ENCODE results near the gene GPX3.

The GPX3 gene

GRCh38 chr5:151062405-151063141 lies 42.2 kb downstream of the GPX3 start:
- H3K27me3 ChIP-seq (replicated peaks; ENCODE audit: control insufficient read depth, insufficient read depth, low read length): no peaks in the 10 kb centered on the region
- DNase-seq (ENCODE audit: low read depth): no peak
- H3K9ac ChIP-seq (ENCODE audit: low read length): peak overlapping the region; percentile 39
- peak overlapping the region; percentile 8 for H3K4me3 ChIP-seq (ENCODE audit: low read length)
- H3K9me3 ChIP-seq (ENCODE audit: control insufficient read depth, low read length): no peaks in the 10 kb centered on the region
- peaks cover 63% of the 10 kb centered on the region for H3K36me3 ChIP-seq (ENCODE audit: control insufficient read depth, insufficient read depth, low read length, severe bottlenecking)
- peaks cover 56% of the 10 kb centered on the region for H3K4me1 ChIP-seq (ENCODE audit: control insufficient read depth, insufficient read depth, low read length)

- Histone ChIP-seq H3K9me3 (ENCODE audit: control insufficient read depth, low read length) (no peaks in the 10 kb centered on the region), H3K27me3 (replicated peaks; ENCODE audit: control insufficient read depth, insufficient read depth, low read length) (no peaks in the 10 kb centered on the region), H3K9ac (ENCODE audit: low read length) (peak overlapping the region; percentile 50), H3K36me3 (ENCODE audit: control insufficient read depth, insufficient read depth, low read length, severe bottlenecking) (peaks cover 55% of the 10 kb centered on the region), H3K4me3 (ENCODE audit: low read length) (peak overlapping the region; percentile 31), H3K4me1 (ENCODE audit: control insufficient read depth, insufficient read depth, low read length) (peaks cover 64% of the 10 kb centered on the region)
- DNase-seq (ENCODE audit: low read depth): peak; percentile 77
Measured at GRCh38 chr5:151063142-151063989, 43.0 kb downstream of the GPX3 start.

- Histone ChIP-seq H3K9ac (ENCODE audit: low read length) (no peak overlapping the region), H3K27me3 (replicated peaks; ENCODE audit: control insufficient read depth, insufficient read depth, low read length) (no peaks in the 10 kb centered on the region), H3K36me3 (ENCODE audit: control insufficient read depth, insufficient read depth, low read length, severe bottlenecking) (peaks cover 47% of the 10 kb centered on the region), H3K4me1 (ENCODE audit: control insufficient read depth, insufficient read depth, low read length) (peaks cover 62% of the 10 kb centered on the region), H3K4me3 (ENCODE audit: low read length) (no peak overlapping the region), H3K9me3 (ENCODE audit: control insufficient read depth, low read length) (no peaks in the 10 kb centered on the region)
- no peak for DNase-seq (ENCODE audit: low read depth)
Measured at GRCh38 chr5:151064916-151065499, 44.6 kb downstream of the GPX3 start.

- DNase-seq (ENCODE audit: low read depth): no peak
- peaks cover 44% of the 10 kb centered on the region for H3K36me3 ChIP-seq (ENCODE audit: control insufficient read depth, insufficient read depth, low read length, severe bottlenecking)
- no peak overlapping the region for H3K9ac ChIP-seq (ENCODE audit: low read length)
- H3K4me3 ChIP-seq (ENCODE audit: low read length): no peak overlapping the region
- peaks cover 56% of the 10 kb centered on the region for H3K4me1 ChIP-seq (ENCODE audit: control insufficient read depth, insufficient read depth, low read length)
- H3K27me3 ChIP-seq (replicated peaks; ENCODE audit: control insufficient read depth, insufficient read depth, low read length): no peaks in the 10 kb centered on the region
- no peaks in the 10 kb centered on the region for H3K9me3 ChIP-seq (ENCODE audit: control insufficient read depth, low read length)
Measured at GRCh38 chr5:151065609-151066008, 45.2 kb downstream of the GPX3 start.

GRCh38 chr5:151066920-151067319 lies 46.5 kb downstream of the GPX3 start:
- Histone ChIP-seq H3K4me1 (ENCODE audit: control insufficient read depth, insufficient read depth, low read length) (peaks cover 45% of the 10 kb centered on the region), H3K9me3 (ENCODE audit: control insufficient read depth, low read length) (no peaks in the 10 kb centered on the region), H3K27me3 (replicated peaks; ENCODE audit: control insufficient read depth, insufficient read depth, low read length) (no peaks in the 10 kb centered on the region), H3K36me3 (ENCODE audit: control insufficient read depth, insufficient read depth, low read length, severe bottlenecking) (peaks cover 35% of the 10 kb centered on the region), H3K9ac (ENCODE audit: low read length) (no peak overlapping the region), H3K4me3 (ENCODE audit: low read length) (no peak overlapping the region)
- DNase-seq (ENCODE audit: low read depth): no peak

GRCh38 chr5:151067632-151068432 lies 47.4 kb downstream of the GPX3 start:
- DNase-seq (ENCODE audit: low read depth): no peak
- H3K9ac ChIP-seq (ENCODE audit: low read length): no peak overlapping the region

GRCh38 chr5:151068433-151069197 lies 48.2 kb downstream of the GPX3 start:
- no peak overlapping the region for H3K4me3 ChIP-seq (ENCODE audit: low read length)
- peaks cover 33% of the 10 kb centered on the region for H3K4me1 ChIP-seq (ENCODE audit: control insufficient read depth, insufficient read depth, low read length)
- no peak overlapping the region for H3K9ac ChIP-seq (ENCODE audit: low read length)
- peaks cover 27% of the 10 kb centered on the region for H3K36me3 ChIP-seq (ENCODE audit: control insufficient read depth, insufficient read depth, low read length, severe bottlenecking)
- H3K9me3 ChIP-seq (ENCODE audit: control insufficient read depth, low read length): no peaks in the 10 kb centered on the region
- no peaks in the 10 kb centered on the region for H3K27me3 ChIP-seq (replicated peaks; ENCODE audit: control insufficient read depth, insufficient read depth, low read length)
- peak; percentile 41 for DNase-seq (ENCODE audit: low read depth)

More at GRCh38 chr5:151067632-151068432, 47.4 kb downstream of the GPX3 start:
- H3K36me3 ChIP-seq (ENCODE audit: control insufficient read depth, insufficient read depth, low read length, severe bottlenecking): peaks cover 26% of the 10 kb centered on the region
- no peaks in the 10 kb centered on the region for H3K9me3 ChIP-seq (ENCODE audit: control insufficient read depth, low read length)
- H3K27me3 ChIP-seq (replicated peaks; ENCODE audit: control insufficient read depth, insufficient read depth, low read length): no peaks in the 10 kb centered on the region
- peaks cover 41% of the 10 kb centered on the region for H3K4me1 ChIP-seq (ENCODE audit: control insufficient read depth, insufficient read depth, low read length)
- no peak overlapping the region for H3K4me3 ChIP-seq (ENCODE audit: low read length)

- Histone ChIP-seq H3K9ac (ENCODE audit: low read length) (no peak overlapping the region), H3K4me1 (ENCODE audit: control insufficient read depth, insufficient read depth, low read length) (peaks cover 20% of the 10 kb centered on the region), H3K4me3 (ENCODE audit: low read length) (no peak overlapping the region), H3K27me3 (replicated peaks; ENCODE audit: control insufficient read depth, insufficient read depth, low read length) (no peaks in the 10 kb centered on the region), H3K36me3 (ENCODE audit: control insufficient read depth, insufficient read depth, low read length, severe bottlenecking) (peaks cover 27% of the 10 kb centered on the region), H3K9me3 (ENCODE audit: control insufficient read depth, low read length) (no peaks in the 10 kb centered on the region)
- peak; percentile 40 for DNase-seq (ENCODE audit: low read depth)
Measured at GRCh38 chr5:151070449-151070848, 50.1 kb downstream of the GPX3 start.

- no peak overlapping the region for H3K4me3 ChIP-seq (ENCODE audit: low read length)
- no peaks in the 10 kb centered on the region for H3K27me3 ChIP-seq (replicated peaks; ENCODE audit: control insufficient read depth, insufficient read depth, low read length)
- no peak overlapping the region for H3K9ac ChIP-seq (ENCODE audit: low read length)
- H3K4me1 ChIP-seq (ENCODE audit: control insufficient read depth, insufficient read depth, low read length): peaks cover 24% of the 10 kb centered on the region
- peaks cover 27% of the 10 kb centered on the region for H3K36me3 ChIP-seq (ENCODE audit: control insufficient read depth, insufficient read depth, low read length, severe bottlenecking)
- no peaks in the 10 kb centered on the region for H3K9me3 ChIP-seq (ENCODE audit: control insufficient read depth, low read length)
- no peak for DNase-seq (ENCODE audit: low read depth)
Measured at GRCh38 chr5:151071021-151071420, 50.6 kb downstream of the GPX3 start.

GRCh38 chr5:151071848-151072629 lies 51.6 kb downstream of the GPX3 start:
- peaks cover 27% of the 10 kb centered on the region for H3K36me3 ChIP-seq (ENCODE audit: control insufficient read depth, insufficient read depth, low read length, severe bottlenecking)
- no peak overlapping the region for H3K9ac ChIP-seq (ENCODE audit: low read length)
- no peaks in the 10 kb centered on the region for H3K27me3 ChIP-seq (replicated peaks; ENCODE audit: control insufficient read depth, insufficient read depth, low read length)
- H3K9me3 ChIP-seq (ENCODE audit: control insufficient read depth, low read length): no peaks in the 10 kb centered on the region
- DNase-seq (ENCODE audit: low read depth): peak; percentile 30
- no peak overlapping the region for H3K4me3 ChIP-seq (ENCODE audit: low read length)
- H3K4me1 ChIP-seq (ENCODE audit: control insufficient read depth, insufficient read depth, low read length): peaks cover 31% of the 10 kb centered on the region
